HG03342 (cell line): ENCODE results near the gene CD151.

Experiments used
- ATAC-seq: cut with Tn5 transposase; IDR thresholded peaks from one replicate; pipeline ENCODE4 v1.9.1; 2021; ENCODE audit warnings: mild to moderate bottlenecking, moderate library complexity; ENCODE audit not compliant: unreplicated experiment

The CD151 gene

DNA sequence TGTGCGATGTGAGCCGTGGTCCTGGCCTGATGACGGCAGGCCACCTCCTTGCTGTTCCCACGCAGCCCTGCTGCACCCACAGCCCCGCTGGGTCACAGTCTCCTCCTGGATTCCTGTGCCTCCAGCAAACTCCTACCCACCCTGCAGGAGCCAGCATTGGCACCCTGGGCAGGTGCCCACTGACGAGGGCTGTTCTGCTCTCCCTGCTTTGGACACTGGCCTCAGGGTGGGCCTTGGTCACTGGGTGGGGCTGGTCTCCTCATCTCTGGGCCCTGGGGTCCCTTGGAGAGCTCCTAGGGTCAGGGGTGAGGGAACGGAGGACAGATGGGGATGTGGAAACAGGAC is 22.6 kb downstream of the CD151 start:
- ATAC-seq, result no peak

DNA sequence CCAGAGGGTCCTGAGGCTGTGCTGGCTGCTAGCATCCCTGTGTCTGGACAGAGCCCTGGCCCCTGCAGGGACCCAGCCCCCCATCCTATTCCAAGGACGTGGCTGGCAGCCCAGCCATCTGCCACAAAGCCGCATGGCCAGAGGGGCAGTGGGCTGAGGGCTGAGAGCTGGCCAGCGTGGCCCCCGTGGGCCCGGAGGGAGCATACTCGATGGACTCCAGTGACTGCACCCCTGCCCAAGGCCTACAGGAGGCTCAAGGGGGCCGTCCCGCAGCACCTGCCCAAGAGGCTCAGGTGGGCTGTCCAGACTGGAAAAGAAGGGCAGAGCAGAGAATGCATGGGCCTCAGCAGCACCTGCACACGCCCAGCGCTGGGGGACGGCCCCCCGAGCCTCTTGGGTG is 23.0 kb downstream of the CD151 start:
- no peak for ATAC-seq

DNA sequence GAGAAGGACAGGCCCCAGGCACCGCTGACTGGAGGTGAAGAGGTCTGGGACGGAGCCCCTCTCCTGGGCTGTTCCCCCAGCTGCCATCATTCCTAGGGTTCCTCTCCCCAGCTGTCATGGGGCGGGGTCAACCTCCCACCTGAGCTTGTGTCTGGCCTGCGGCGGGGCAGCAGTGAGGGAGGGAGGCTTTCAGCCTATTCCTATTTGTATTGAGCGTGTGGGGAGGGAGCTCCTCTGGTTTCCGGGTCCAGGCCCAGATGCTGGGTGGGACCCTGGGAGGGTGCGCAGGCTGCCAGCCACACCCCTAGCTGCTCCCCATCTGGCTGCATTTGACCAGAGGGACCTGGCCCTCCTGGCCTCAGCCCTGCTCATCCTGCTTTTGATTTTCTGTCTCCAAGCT is 23.6 kb downstream of the CD151 start:
- no peak for ATAC-seq

DNA sequence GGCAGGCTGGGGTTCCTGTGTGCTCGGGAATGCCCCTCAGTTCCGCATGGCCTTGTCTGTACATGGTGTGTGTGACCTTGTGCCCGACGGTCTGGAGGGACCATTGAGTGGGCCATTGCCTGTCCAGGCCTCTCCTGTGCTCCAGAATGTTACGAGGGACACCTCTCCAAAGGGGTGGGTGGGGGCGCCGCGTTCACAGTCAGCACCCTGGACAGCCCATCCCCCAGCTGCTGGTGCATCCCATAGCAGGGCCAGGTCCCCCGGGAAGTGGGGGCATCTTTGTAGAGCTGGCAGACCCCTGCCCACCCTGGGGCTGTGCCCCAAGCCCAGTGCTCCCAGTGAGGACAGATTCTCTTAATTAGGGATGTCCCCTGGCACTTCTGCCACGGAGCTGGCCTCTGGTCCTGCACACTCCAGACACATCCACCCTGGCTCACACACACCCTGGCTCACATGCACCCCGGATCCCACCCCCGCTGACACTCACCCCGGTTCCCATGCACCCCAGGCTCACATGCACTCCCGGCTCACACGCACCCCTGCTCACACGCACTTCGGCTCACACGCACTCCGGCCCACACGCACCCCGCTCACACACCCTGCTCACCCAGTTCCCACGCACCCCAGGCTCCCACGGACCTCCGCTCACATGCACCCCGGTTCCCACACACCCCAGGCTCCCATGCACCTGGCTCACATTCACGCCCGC is 25.5 kb downstream of the CD151 start:
- ATAC-seq, result no peak

DNA sequence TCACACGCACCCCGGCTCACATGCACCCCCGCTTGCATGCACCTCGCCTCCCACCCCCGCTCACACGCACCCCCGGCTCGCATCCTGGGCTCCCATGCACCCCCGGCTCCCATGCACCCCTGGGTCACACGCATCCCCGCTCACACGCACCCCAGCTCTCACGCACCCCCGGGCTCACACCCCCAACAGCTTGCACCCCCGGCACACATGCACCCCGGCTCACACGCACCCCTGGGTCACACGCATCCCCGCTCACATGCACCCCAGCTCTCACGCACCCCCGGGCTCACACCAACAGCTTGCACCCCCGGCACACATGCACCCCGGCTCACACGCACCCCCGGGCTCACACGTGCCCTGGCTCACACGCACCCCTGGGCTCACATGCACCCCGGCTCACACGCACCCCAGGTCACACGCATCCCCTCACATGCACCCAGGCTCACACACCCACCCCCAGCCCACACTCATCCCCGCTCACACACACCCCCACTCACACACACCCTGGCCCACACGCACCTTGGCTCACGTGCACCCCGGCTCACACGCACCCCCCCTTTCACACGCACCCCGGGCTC is 26.1 kb downstream of the CD151 start:
- ATAC-seq, result no peak

DNA sequence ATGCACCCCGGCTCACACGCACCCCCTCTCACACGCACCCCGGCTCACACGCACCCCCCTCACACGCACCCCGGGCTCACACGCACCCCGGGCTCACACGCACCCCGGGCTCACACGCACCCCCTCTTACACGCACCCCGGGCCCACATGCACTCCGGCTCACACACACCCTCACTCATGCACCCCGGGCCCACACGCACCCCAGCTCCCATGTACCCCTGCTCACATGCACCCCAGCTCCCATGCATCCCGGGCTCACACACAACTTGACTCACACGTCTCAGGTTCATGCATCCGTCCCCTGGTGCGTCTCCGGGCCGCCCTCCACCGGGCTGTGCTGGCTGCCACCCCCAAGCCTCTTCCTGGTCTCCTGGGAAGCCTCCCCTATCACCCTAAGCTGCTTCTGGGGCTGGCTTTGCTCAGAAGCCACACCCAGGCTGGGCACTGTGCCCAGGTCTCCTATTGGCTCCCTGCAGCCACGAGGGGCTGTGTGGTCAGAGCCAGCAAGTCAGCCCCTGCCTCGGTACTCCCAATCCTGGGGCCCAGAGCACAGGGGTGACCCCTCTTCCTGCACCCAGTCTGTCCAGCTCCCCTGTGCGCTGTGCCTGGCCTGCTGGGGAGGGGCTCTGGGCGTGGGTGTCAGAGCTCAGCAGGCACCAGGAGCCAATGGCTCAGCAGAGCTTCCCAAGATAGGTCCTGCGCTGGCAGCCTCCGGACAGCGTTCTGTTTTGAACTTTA is 26.8 kb downstream of the CD151 start:
- ATAC-seq, result no peak

DNA sequence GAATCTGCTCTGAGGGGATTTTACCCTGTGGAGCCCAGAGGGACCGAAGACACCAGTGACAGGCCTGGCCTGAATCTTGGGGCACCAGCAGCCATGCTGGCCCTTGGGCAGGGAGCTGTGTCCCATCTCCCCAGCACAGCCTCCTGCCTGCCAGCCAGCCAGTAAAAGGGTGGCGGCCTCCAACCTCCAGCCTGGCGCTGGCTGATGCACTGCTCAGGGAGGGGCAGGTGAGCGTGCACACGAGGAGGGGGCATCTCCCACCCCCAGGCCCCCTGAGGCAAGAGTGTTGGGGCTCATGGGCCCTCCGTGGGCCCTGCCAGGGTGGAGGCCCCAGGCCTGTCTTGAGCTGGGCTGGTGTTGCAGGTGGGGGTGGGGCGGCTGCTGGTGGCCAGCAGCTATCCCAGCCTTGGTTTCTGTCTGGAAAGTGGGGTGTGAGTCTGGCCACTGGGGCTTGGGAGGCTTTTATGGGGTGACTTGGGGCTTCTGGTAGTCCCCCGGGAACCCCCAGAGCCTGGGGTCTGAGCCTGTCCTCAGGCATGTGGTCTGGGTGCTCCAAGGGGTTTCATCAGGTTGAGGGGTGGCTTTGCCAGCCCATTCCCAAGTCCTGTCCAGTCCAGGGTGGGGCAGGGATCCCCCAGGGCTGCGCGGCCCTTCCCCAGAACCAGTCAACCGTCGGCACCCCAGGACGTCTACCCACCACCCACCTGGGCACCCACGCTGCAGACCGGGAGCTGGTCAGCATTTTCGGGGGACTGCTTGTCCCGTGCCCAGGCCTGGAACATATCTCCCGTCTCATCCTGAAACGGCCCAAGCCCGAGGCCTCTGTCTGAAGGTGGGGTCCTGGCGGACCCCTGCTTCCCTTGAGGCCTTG is 27.7 kb downstream of the CD151 start:
- ATAC-seq, result no peak

DNA sequence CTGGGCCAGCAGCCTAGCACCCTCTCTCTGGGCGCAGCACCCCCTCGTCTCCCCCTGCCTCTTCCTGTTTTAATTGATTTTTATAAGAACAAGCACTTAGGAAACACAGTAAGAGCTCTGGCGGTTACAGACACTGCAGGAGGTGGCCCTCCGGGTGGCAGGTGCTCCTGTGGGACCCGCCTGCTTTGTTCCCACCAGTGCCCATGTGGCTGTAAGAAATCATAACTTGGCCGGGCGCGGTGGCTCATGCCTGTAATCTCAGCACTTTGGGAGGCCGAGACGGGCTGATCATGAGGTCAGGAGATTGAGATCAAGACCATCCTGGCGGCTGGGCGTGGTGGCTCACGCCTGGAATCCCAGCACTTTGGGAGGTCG is 28.3 kb downstream of the CD151 start:
- no peak for ATAC-seq

DNA sequence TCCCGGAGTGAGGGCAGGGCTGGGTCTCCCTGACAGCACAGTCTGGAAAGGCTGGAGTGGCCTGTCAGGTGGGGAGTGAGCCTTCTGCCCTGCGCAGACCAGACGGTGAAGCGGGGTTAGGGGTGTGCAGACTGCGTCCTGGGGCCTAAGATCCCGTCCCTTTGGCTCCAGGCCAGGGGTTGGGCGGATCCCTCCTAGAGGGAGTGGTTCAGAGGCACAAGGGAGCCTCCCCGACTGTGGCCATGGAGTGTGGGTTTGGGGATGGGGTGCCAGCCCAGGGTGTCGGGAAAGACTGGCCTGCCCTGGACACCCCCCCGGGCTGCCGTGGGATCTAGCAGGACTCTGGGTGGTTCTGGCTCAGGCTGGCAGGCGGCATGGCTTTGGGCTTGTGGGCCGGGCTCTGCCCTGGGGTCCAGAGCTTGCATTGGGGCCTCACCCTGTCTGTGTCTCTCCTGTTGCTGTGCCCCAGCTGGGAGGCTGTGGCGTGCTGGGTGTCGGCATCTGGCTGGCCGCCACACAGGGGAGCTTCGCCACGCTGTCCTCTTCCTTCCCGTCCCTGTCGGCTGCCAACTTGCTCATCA is 29.4 kb downstream of the CD151 start:
- no peak for ATAC-seq

DNA sequence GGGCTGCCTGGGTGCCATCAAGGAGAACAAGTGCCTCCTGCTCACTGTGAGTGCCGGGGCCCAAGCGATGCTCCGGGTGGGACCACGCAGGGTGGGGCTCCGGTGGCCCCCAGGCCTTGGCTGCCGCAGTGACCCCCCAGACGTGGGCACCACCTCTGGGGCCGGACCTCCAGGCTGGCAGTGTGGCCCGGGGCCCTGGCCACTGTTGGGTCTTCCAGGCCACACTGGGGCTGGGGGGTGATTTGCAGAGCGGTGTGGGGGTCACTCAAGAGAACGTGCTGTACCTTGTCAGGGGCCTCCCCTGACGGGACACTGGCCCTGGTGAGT is 29.9 kb downstream of the CD151 start:
- no peak for ATAC-seq

DNA sequence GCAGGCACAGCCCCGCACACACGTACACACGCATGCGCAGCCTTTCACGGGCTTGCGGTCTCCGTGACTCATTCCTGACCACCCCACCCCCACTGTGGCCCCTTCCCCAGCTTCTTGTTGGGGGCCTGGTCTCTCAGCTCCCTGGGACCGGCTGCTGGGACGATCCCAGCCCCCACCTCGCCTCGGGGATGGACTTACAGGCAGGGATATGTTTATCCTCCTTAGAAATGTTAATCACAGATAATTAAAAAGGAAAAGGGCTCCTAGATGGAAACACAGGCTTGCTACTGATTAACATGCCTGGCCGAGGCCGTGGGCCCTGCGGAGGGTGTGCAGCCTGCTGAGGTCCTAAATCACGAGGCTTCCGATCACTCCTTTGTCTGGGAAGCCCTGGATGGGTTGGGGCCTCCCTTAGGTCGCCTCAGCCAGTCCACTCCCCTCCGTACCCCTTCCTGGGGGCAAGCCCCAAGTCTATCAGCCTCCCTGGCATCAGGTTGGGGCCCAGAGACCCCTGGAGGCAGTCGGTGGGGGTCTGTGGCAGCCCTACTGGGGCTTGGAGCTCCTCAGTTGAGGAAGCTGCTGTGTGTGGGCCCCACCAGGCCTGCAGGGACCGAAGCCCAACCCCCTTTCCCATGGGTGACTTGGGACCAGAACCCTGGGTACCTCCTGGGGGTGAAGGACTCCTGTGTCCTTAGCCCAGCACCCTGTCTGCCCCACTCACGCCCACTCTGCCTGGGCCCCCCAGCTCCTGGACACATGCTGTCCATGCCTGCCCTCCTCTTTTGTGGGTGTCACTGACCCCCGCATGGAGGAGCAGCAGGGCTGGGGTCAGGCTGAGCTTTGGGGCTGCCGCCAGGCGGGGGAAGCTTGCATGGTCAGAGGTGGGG is 30.5 kb downstream of the CD151 start:
- no peak for ATAC-seq

DNA sequence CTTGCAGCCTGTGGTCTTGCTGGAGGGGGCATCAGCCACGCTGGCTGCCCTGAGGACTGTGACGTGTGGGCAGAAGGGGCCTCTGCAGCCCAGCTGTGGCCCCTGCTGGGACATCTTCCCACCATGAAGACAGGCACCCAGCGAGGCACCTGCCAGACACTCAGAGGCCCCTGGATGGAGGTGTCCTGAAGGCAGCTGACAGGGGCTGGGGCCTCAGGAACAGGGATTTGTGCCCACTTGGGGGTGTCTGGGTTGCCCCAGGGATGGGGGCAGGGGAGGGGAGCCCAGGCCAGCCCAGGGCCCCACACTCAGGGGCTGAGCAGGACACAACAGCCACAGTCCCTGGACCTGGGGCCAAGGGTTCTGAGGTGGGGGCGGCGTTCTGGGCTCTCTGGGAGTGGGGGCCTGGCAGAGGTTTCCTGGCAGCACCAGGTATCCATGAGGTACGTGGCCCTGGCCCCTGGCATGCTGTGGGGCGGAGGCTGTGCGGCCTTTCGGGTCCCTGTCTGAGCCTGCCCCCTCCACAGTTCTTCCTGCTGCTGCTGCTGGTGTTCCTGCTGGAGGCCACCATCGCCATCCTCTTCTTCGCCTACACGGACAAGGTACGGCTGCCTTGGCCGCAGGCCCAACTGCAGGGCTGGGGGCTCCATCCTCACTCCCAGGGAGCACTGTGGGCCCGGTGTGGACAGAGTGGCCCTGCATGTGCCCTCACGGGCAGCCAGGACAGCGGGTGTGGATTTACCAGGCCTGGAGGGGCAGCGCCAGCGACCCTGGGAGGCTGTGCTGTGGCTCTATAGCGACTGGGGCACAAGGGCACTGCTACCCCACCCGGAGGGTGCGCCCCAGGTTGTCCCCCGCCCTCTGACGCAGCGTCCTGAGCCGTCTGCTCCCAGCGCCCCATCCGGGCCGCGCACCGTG is 31.4 kb downstream of the CD151 start:
- no peak for ATAC-seq

DNA sequence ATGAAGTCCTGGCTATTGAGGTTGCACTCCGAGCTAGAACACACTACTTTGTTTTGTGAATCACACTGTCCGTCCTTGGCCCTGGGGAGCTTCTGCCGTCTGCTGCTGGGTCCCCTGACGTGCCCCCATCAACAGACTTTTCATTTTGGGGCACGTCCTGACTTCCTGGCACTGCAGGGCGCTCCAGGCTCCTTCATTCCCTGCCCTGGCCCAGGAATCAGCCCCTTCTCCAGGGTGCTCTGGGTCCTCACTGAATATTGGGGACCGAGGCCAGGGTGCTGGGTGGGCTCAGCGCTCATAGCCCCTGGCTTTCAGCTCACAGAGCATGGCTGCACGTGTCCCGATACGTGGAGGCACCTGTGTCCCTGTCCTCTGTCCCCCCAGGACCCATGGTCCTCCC is 32.1 kb downstream of the CD151 start:
- ATAC-seq, result no peak

DNA sequence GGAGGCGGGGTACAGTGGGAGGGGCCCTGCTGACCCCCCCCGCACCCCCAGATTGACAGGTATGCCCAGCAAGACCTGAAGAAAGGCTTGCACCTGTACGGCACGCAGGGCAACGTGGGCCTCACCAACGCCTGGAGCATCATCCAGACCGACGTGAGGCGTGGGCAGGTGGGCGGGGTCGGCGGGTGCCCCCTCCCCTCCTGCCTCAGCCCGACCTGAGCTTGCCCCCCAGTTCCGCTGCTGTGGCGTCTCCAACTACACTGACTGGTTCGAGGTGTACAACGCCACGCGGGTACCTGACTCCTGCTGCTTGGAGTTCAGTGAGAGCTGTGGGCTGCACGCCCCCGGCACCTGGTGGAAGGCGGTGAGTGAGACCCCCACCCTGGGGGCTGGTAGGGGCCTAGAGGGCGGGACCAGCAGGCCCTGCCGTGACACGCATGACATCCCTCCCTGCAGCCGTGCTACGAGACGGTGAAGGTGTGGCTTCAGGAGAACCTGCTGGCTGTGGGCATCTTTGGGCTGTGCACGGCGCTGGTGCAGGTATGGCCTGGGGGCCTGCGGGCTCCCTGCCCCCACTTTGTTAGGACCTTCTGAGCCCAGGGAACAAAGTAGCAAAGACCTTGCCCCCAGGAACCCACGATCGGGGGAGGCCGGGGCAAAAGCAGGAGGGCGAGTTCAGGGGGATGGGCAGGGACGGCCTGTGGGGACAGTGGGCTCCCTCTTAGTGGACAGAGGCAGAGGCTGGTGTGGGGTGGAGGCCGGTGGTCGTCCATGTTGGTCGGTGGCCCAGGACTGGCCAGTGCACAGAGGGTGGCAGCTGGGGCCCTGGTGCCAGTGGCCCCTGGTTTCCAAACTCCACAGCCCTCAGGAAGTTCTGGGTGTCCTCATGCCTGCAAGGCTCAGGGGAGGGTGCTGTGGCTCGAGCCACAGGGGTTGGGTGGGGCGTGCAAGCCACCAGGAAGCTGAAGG is 33.0 kb downstream of the CD151 start:
- no peak for ATAC-seq

DNA sequence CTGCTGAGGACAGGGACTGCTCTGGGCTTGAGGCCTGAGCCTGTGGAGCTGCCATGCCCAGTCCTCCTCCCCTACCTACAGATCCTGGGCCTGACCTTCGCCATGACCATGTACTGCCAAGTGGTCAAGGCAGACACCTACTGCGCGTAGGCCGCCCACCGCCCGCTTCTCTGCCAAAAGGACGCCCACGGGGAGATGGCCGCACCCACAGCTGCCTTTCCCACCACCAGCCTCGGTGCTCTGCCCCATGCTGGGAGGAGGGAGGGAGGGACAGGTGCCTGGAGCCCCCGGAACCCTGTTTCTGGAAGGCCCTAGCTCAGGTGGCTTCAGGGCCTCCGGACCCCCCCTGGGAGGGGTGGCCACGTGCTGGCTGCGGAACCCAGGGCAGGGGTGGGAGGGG is 33.7 kb downstream of the CD151 start:
- ATAC-seq, result no peak

DNA sequence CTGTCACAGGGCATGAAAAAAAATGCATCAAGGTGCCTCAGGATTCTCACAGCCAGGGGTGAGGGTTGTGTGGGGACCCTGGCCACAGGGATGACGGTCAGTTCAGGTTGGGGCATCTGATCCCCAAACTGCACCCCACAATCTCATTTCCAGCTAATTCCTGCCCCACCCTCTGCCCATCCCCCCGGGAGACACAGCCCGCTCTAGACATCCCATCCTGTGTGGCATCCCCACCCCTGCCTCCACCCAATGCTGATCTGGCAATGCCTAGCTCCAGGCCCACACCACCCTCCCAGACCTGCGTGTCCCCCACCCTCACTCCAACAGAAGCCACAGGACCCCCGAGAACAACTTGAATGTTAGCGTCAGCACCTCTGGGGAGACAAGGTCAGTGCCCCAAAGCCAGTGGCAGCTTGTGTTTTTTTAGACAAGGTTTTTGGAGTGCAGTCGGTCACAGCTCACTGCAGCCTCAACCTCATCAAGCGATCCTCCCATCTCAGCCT is 35.2 kb downstream of the CD151 start:
- no peak for ATAC-seq

DNA sequence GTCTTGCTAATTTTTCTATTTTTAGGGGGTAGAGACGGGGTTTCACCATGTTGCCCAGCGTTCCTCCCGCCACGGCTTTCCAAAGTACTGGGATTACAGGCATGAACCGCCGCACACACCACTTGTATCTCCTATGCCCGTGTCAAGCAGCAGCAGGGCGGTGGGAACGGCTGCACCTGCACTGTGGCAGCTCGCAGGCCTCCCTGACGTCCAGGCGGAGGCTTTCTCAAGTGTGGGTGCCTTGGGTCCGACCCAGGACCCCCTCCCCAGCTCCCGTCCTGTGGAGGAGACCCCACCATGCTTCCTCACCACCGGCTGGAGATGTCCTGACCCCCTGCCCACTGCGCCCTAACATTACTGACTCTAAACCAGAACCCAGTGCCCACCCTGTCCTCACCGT is 35.6 kb downstream of the CD151 start:
- no peak for ATAC-seq

DNA sequence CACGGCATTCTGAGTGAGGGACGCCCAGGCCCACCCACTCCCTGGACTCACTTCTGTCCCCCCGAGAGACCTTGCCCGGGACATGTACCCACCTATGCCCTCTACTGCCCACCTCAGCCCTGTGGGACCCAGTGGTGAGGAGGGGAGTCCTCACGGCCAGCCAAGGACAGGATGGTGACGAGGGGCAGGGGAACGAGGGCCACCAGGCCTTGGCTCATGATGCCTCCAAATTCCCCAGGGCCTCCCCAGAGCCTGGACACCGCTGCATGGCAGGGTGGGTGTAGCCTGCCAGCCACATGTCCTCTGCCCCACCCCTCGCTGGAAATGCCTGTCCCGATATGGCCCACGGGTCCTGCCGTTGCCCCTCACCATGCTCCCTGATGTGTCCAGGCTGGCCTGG is 36.0 kb downstream of the CD151 start:
- no peak for ATAC-seq
